ENCODE results near the gene SOST.

SOST gene

GRCh38 chr17:43741636-43742035 is 17.0 kb downstream of the SOST start:
- no peak for DNase-seq (ENCODE audit: low spot score)

GRCh38 chr17:43740541-43740940 is 18.1 kb downstream of the SOST start:
- DNase-seq (ENCODE audit: low spot score) = no peak

- DNase-seq (ENCODE audit: low spot score) = no peak
Observed at GRCh38 chr17:43737722-43738121, 20.9 kb downstream of the SOST start.

- DNase-seq (ENCODE audit: low spot score) = no peak
Observed at GRCh38 chr17:43736389-43736788, 22.2 kb downstream of the SOST start.

GRCh38 chr17:43734376-43734775 is 24.2 kb downstream of the SOST start:
- DNase-seq (ENCODE audit: low spot score) = no peak

GRCh38 chr17:43733956-43734355 is 24.6 kb downstream of the SOST start:
- no peak for DNase-seq (ENCODE audit: low spot score)

- no peak for DNase-seq (ENCODE audit: low spot score)
Observed at GRCh38 chr17:43732958-43733357, 25.6 kb downstream of the SOST start.

GRCh38 chr17:43728081-43728480 is 30.5 kb downstream of the SOST start:
- DNase-seq (ENCODE audit: low spot score) = no peak

- DNase-seq (ENCODE audit: low spot score) = no peak
Observed at GRCh38 chr17:43723697-43724359, 34.8 kb downstream of the SOST start.

GRCh38 chr17:43722870-43723665 is 35.5 kb downstream of the SOST start:
- DNase-seq (ENCODE audit: low spot score) = no peak

GRCh38 chr17:43722269-43722619 is 36.3 kb downstream of the SOST start:
- no peak for DNase-seq (ENCODE audit: low spot score)

GRCh38 chr17:43721537-43722268 is 36.9 kb downstream of the SOST start:
- DNase-seq (ENCODE audit: low spot score) = no peak

GRCh38 chr17:43720311-43721060 is 38.1 kb downstream of the SOST start:
- DNase-seq (ENCODE audit: low spot score) = peak; percentile 62

- no peak for DNase-seq (ENCODE audit: low spot score)
Observed at GRCh38 chr17:43719578-43719977, 39.0 kb downstream of the SOST start.

- DNase-seq (ENCODE audit: low spot score) = no peak
Observed at GRCh38 chr17:43718544-43718943, 40.0 kb downstream of the SOST start.

- no peak for DNase-seq (ENCODE audit: low spot score)
Observed at GRCh38 chr17:43717913-43718312, 40.7 kb downstream of the SOST start.

- no peak for DNase-seq (ENCODE audit: low spot score)
Observed at GRCh38 chr17:43714465-43715149, 44.0 kb downstream of the SOST start.

- DNase-seq (ENCODE audit: low spot score) = peak; percentile 76
Observed at GRCh38 chr17:43713494-43714162, 45.0 kb downstream of the SOST start.

GRCh38 chr17:43712397-43712796 is 46.2 kb downstream of the SOST start:
- DNase-seq (ENCODE audit: low spot score) = no peak

GRCh38 chr17:43710101-43710500 is 48.5 kb downstream of the SOST start:
- DNase-seq (ENCODE audit: low spot score) = no peak

GRCh38 chr17:43709210-43709609 is 49.4 kb downstream of the SOST start:
- DNase-seq (ENCODE audit: low spot score) = no peak

Data from D341Med (cell line).